ENCODE data around the gene SPECC1. TPM values are rescaled to one million over a fixed set of nuclear protein-coding genes. Genes with fewer than 3 reads are reported as not detected.
A peak's percentile ranks its signal among the peaks of the same experiment; 100 is the strongest.

The SPECC1 gene
- total and polyA plus RNA-seq, 3 donors from 2014 or later: 78.6 to 160 (median 148) TPM

GRCh38 chr17:20114466-20114865 lies 105.3 kb downstream of the SPECC1 start:
- WGBS, 2 donors: 87 to 89% methylated on average over 2 of the region's 2 CpGs
- no peak for TF ChIP-seq POLR2A (IDR thresholded peaks at IDR 0.05)
- no peak for TF ChIP-seq CTCF (IDR thresholded peaks at IDR 0.05)
- no peak overlapping the region for H3K27ac ChIP-seq
- H3K9me3 ChIP-seq: no peaks in the 10 kb centered on the region
- H3K4me1 ChIP-seq: no peaks in the 10 kb centered on the region
- no peaks in the 10 kb centered on the region for H3K36me3 ChIP-seq (ENCODE audit: low read depth, missing control alignments)
- H3K4me3 ChIP-seq: no peak overlapping the region
- intact Hi-C loops (cut with DNase I; ENCODE audit: low total_unique reads): no loop called here
- DNase-seq: no peak
- H3K27me3 ChIP-seq: no peaks in the 10 kb centered on the region

DNA sequence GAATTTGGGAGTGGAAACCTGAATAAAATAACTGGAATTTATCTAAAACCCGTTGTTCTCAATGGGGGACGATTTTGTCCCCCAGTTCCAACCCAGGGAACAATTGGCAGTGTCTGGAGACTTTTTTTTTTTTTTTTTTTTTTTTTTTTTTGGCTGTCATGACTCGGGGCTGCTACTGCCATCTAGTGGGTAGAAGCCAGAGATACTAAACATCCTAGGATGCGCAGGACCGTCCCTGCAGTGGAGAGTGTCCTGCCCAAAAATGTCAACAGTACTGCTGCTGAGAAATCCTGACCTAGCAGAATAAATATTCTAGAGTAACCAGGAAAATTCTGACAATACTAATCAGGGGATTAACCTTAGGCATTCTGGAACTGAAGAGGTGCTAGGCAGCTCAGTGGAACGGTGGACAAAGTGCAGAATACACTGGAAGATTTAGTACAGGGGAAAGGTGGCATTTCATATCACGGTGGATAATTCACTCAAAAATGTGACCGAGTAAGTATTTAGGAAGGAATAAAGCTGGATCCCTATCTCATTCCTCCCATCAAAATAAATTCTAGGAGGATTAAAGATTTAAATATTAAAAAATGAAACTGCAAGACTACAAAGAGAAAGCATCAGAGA lies 107.6 kb downstream of the SPECC1 start:
- Histone ChIP-seq H3K36me3 (ENCODE audit: low read depth, missing control alignments) (no peaks in the 10 kb centered on the region), H3K9me3 (no peaks in the 10 kb centered on the region), H3K27me3 (no peaks in the 10 kb centered on the region), H3K4me3 (no peak overlapping the region), H3K4me1 (peaks cover 4% of the 10 kb centered on the region), H3K27ac (no peak overlapping the region)
- 27 to 38% methylated on average over 8 of the region's 8 CpGs for WGBS, 2 donors
- peak; percentile 65 for DNase-seq
- peak in 2 of 3 experiments; percentile 22 to 56 for TF ChIP-seq CTCF (IDR thresholded peaks at IDR 0.05)
- TF ChIP-seq POLR2A (IDR thresholded peaks at IDR 0.05): no peak
- intact Hi-C loops (cut with DNase I; ENCODE audit: low total_unique reads): no loop called here

GRCh38 chr17:20118280-20118679 lies 109.1 kb downstream of the SPECC1 start:
- no peaks in the 10 kb centered on the region for H3K9me3 ChIP-seq
- H3K36me3 ChIP-seq (ENCODE audit: low read depth, missing control alignments): no peaks in the 10 kb centered on the region
- no peak for TF ChIP-seq CTCF (IDR thresholded peaks at IDR 0.05)
- no peak for TF ChIP-seq POLR2A (IDR thresholded peaks at IDR 0.05)
- no peak overlapping the region for H3K27ac ChIP-seq
- no peak overlapping the region for H3K4me3 ChIP-seq
- intact Hi-C loops (cut with DNase I; ENCODE audit: low total_unique reads): no loop called here
- no peak for DNase-seq
- H3K4me1 ChIP-seq: peaks cover 8% of the 10 kb centered on the region
- H3K27me3 ChIP-seq: no peaks in the 10 kb centered on the region
- 97 to 98% methylated on average over 1 of the region's 1 CpG for WGBS, 2 donors

DNA sequence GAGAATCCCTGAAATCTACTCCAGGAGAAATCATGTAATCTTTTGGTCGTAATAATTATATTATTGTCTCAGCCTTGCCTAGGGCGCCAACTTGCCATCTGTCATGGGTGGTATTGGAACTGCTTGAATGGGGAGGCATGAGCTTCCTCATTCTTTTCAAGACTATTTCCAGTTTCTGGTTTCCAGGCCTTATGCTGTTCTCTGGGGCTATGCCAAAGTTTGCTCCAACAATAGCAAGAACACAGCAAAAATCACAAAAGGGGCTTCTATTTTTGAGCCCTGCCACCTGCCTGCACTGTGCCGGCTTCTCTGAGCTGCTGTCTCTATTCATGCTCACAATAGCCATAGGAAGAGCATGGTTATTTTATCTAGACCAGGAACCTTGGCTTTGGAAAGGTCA lies 111.7 kb downstream of the SPECC1 start:
- no peaks in the 10 kb centered on the region for H3K27me3 ChIP-seq
- WGBS, 2 donors: 62 to 65% methylated on average over 3 of the region's 3 CpGs
- H3K9me3 ChIP-seq: no peaks in the 10 kb centered on the region
- H3K27ac ChIP-seq: no peak overlapping the region
- no peak for TF ChIP-seq CTCF (IDR thresholded peaks at IDR 0.05)
- TF ChIP-seq POLR2A (IDR thresholded peaks at IDR 0.05): no peak
- no peak overlapping the region for H3K4me3 ChIP-seq
- H3K4me1 ChIP-seq: peaks cover 8% of the 10 kb centered on the region
- no peaks in the 10 kb centered on the region for H3K36me3 ChIP-seq (ENCODE audit: low read depth, missing control alignments)
- DNase-seq: no peak
- intact Hi-C loops (cut with DNase I; ENCODE audit: low total_unique reads): loop anchor here (5.0 kb wide), 1 partner anchor 129 kb away; no protein-coding TSS in a partner anchor
